DMS79 treated with DMSO at 0.1 percent for 48 hours (cell line): Measurements from ENCODE around the gene ZNF574.

Experiments used
- DNase-seq: peaks from one replicate; lab custom pipeline; 2025; lab: John Stamatoyannopoulos, UW

ZNF574 gene

GRCh38 chr19:42124386-42124901, 48.5 kb downstream of the ZNF574 start:
- DNase-seq, result no peak

- DNase-seq, result no peak
Measured at GRCh38 chr19:42125536-42125935, 49.6 kb downstream of the ZNF574 start.

GRCh38 chr19:42126574-42126973, 50.6 kb downstream of the ZNF574 start:
- DNase-seq, result no peak

- no peak for DNase-seq
Measured at GRCh38 chr19:42129399-42130253, 53.7 kb downstream of the ZNF574 start.

GRCh38 chr19:42130254-42130573, 54.2 kb downstream of the ZNF574 start:
- DNase-seq, result no peak
